ENCODE data around the gene FABP7.

Gene FABP7

DNA sequence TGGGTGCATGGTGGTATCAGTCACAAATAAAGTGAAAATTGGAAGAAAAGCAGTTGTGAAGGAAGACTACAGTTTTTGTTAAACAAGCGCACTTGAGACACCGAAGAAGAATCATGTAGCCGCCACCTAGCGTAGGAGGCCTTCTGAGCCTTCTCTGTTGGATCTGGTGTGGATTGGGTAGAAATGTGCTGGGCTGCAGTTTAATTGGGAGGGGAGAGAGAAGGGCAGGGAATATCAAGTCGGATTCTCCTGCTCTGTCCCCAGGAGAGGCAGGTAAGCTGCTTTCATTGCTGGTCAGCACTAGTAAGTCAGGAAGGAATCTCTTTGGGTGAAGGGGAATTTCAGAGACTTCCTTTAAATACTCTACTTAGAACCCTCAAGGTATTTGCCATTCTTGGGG, 1.2 kb upstream of the FABP7 start:
- DNase-seq (ENCODE audit: extremely low read depth, insufficient read length), result no peak
- H3K4me3 ChIP-seq (replicated peaks; ENCODE audit: low read depth, low read length), result no peak overlapping the region
- TF ChIP-seq, protein P1, sequence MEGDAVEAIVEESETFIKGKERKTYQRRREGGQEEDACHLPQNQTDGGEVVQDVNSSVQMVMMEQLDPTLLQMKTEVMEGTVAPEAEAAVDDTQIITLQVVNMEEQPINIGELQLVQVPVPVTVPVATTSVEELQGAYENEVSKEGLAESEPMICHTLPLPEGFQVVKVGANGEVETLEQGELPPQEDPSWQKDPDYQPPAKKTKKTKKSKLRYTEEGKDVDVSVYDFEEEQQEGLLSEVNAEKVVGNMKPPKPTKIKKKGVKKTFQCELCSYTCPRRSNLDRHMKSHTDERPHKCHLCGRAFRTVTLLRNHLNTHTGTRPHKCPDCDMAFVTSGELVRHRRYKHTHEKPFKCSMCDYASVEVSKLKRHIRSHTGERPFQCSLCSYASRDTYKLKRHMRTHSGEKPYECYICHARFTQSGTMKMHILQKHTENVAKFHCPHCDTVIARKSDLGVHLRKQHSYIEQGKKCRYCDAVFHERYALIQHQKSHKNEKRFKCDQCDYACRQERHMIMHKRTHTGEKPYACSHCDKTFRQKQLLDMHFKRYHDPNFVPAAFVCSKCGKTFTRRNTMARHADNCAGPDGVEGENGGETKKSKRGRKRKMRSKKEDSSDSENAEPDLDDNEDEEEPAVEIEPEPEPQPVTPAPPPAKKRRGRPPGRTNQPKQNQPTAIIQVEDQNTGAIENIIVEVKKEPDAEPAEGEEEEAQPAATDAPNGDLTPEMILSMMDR (IDR thresholded peaks at IDR 0.05; ENCODE audit: insufficient read depth, low read length, poor library complexity, severe bottlenecking), result no peak
- peaks cover 1% of the 10 kb centered on the region for H3K27me3 ChIP-seq (replicated peaks; ENCODE audit: control insufficient read depth, insufficient read depth, low read length)
- H3K36me3 ChIP-seq (ENCODE audit: control insufficient read depth, insufficient read depth, low read length), result no peaks in the 10 kb centered on the region

DNA sequence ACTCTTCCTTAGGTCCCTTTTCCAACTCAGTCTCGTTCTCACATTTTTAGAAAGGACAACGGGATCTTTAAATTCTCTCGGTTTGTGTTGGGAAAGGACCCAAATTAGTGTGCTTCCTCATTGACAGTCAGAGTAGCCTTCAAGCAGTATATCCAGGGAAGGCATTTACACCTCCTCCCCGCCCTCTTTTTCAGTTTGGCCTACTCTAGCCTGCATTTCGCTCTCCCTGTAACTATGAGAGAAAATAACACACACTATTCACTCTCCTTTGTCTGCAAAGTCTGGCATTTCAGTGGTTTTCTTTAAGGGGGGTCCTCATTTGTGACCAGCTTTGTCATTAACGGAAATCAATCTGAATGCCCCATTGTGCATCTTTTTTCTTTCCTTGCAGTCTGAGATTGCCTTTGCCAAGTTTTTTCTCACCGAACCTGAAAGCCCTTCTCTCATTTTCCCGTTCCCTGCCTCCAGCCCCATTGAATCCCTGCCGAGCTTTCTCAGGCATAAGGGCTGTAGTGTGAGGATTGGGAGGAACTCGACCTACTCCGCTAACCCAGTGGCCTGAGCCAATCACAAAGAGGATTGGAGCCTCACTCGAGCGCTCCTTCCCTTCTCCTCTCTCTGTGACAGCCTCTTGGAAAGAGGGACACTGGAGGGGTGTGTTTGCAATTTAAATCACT, 393 bp upstream of the FABP7 start:
- DNase-seq (ENCODE audit: extremely low read depth, insufficient read length), result no peak
- peaks cover 1% of the 10 kb centered on the region for H3K27me3 ChIP-seq (replicated peaks; ENCODE audit: control insufficient read depth, insufficient read depth, low read length)
- TF ChIP-seq, protein P1 (IDR thresholded peaks at IDR 0.05; ENCODE audit: insufficient read depth, low read length, poor library complexity, severe bottlenecking), result no peak
- no peak overlapping the region for H3K4me3 ChIP-seq (replicated peaks; ENCODE audit: low read depth, low read length)
- no peaks in the 10 kb centered on the region for H3K36me3 ChIP-seq (ENCODE audit: control insufficient read depth, insufficient read depth, low read length)

DNA sequence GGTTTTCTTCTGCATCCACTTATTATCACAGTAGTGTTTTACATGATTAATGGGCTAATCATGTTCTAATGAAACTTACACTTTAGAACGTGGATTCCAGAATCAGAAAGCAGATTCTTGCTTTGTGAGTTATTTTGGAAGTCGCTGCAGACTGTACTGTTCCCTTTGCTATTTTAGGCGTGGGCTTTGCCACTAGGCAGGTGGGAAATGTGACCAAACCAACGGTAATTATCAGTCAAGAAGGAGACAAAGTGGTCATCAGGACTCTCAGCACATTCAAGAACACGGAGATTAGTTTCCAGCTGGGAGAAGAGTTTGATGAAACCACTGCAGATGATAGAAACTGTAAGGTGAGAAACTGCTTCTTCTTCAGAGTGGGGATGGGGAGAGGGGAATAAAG, 598 bp downstream of the FABP7 start:
- H3K36me3 ChIP-seq (ENCODE audit: control insufficient read depth, insufficient read depth, low read length), result no peaks in the 10 kb centered on the region
- peaks cover 1% of the 10 kb centered on the region for H3K27me3 ChIP-seq (replicated peaks; ENCODE audit: control insufficient read depth, insufficient read depth, low read length)
- TF ChIP-seq, protein P1 (IDR thresholded peaks at IDR 0.05; ENCODE audit: insufficient read depth, low read length, poor library complexity, severe bottlenecking), result no peak
- no peak overlapping the region for H3K4me3 ChIP-seq (replicated peaks; ENCODE audit: low read depth, low read length)
- DNase-seq (ENCODE audit: extremely low read depth, insufficient read length), result no peak

DNA sequence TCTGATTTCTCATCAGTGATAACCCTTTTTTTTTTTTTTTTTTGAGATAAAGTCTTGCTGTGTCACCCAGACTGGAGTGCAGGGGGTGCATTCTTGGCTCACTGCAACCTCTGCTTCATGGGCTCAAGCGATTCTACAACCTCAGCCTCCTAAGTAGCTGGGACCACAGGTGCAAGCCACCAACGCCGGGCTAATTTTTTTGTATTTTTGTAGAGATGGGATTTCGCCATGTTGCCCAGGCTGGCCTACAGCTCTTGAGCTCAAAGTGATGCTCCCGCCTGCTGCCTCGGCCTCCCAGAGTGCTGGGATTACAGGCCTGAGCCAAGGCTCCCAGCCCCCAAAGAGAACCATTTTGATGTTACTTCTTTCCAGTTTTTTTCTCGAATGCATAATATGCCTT, 2.2 kb downstream of the FABP7 start:
- Histone ChIP-seq H3K4me3 (replicated peaks; ENCODE audit: low read depth, low read length) (no peak overlapping the region), H3K36me3 (ENCODE audit: control insufficient read depth, insufficient read depth, low read length) (no peaks in the 10 kb centered on the region), H3K27me3 (replicated peaks; ENCODE audit: control insufficient read depth, insufficient read depth, low read length) (peaks cover 1% of the 10 kb centered on the region)
- TF ChIP-seq, protein P1 (IDR thresholded peaks at IDR 0.05; ENCODE audit: insufficient read depth, low read length, poor library complexity, severe bottlenecking), result no peak
- no peak for DNase-seq (ENCODE audit: extremely low read depth, insufficient read length)

DNA sequence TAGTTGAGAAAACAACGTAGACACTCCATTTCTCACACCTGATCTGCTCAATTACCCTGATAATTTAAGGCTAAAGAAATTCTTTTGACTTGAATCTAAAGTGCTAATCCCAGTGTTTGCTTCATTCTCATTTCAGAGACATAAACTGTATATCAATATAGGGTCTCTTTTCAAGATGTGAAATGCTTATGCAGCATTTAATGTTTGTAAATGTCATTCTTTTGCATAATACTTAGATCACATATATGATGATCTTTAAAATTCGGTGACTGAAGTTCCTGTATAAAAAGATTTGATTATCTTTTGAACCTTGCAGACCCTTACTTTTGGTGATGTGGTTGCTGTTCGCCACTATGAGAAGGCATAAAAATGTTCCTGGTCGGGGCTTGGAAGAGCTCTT, 3.9 kb downstream of the FABP7 start:
- peaks cover 1% of the 10 kb centered on the region for H3K27me3 ChIP-seq (replicated peaks; ENCODE audit: control insufficient read depth, insufficient read depth, low read length)
- no peaks in the 10 kb centered on the region for H3K36me3 ChIP-seq (ENCODE audit: control insufficient read depth, insufficient read depth, low read length)
- no peak overlapping the region for H3K4me3 ChIP-seq (replicated peaks; ENCODE audit: low read depth, low read length)
- TF ChIP-seq, protein P1 (IDR thresholded peaks at IDR 0.05; ENCODE audit: insufficient read depth, low read length, poor library complexity, severe bottlenecking), result no peak
- DNase-seq (ENCODE audit: extremely low read depth, insufficient read length), result no peak

DNA sequence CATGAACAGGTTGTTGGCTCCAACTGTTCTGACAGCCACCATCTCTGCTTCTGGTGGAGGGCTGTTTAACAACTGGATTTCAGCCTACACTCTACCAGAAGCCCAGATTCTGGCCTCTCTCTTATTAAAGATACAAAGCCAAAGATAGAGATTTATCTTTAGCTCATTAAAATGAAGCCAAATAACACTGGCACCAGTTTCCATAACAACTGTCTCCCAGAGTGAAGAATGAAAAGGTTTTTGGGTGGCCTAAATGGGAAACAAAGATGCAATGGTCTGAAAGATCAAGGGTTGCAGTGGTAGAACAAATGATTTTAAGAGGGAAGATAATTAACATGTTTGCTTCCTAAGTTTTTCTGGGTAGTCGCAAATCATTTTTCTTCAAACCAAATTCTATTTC, 6.4 kb downstream of the FABP7 start:
- TF ChIP-seq, protein P1 (IDR thresholded peaks at IDR 0.05; ENCODE audit: insufficient read depth, low read length, poor library complexity, severe bottlenecking), result no peak
- DNase-seq (ENCODE audit: extremely low read depth, insufficient read length), result no peak
- H3K36me3 ChIP-seq (ENCODE audit: control insufficient read depth, insufficient read depth, low read length), result no peaks in the 10 kb centered on the region
- H3K27me3 ChIP-seq (replicated peaks; ENCODE audit: control insufficient read depth, insufficient read depth, low read length), result no peaks in the 10 kb centered on the region
- H3K4me3 ChIP-seq (replicated peaks; ENCODE audit: low read depth, low read length), result no peak overlapping the region
